GM21526 (cell line): ENCODE results near the gene CCL24.
"Not testable (repeated sequence)": the region's sequence is repeated elsewhere in the genome, so short reads cannot be mapped to it uniquely, and the experiment has no call there.

Source experiments
- ATAC-seq: cut with Tn5 transposase; IDR thresholded peaks from one replicate; pipeline ENCODE4 v1.9.1; 2021; ENCODE audit warnings: moderate library complexity; ENCODE audit not compliant: unreplicated experiment, low FRiP score

The CCL24 gene

GRCh38 chr7:75813781-75814236 lies at the start of gene CCL24:
CCL24 (minus strand) TSS chr7:75813806; CDS start chr7:75813715, 91 bp downstream.
- no peak for ATAC-seq

- no peak for ATAC-seq
Observed at GRCh38 chr7:75861636-75862035, 48.0 kb upstream of the CCL24 start.

GRCh38 chr7:75858410-75858809 lies 44.8 kb upstream of the CCL24 start:
- no peak for ATAC-seq

- ATAC-seq: no peak
Observed at GRCh38 chr7:75856536-75856935, 42.9 kb upstream of the CCL24 start.

- not testable (repeated sequence) for ATAC-seq
Observed at GRCh38 chr7:75854813-75855345, 41.3 kb upstream of the CCL24 start.

GRCh38 chr7:75854233-75854632 lies 40.6 kb upstream of the CCL24 start:
- no peak for ATAC-seq

DNA sequence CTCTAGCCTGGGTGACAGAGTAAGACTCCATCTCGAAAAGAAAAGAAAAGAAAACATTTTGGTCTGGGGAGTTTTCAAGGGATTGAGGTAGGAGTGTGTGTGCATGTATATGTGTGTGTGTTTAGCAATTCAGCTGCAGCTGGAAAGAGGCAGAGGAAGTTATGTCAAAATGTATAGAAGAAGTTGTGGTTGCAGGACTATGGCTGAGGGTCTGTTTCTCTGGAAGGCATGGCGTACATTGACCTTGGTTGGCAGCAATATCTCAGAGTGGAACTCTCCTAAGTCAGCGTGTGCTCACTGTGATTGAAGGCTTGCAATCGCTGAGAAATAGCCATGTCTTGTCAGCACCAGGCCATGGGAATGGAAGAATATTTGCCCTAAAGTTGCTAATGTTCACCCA lies 36.6 kb upstream of the CCL24 start:
- ATAC-seq: no peak

GRCh38 chr7:75849573-75849972 lies 36.0 kb upstream of the CCL24 start:
- ATAC-seq: no peak

DNA sequence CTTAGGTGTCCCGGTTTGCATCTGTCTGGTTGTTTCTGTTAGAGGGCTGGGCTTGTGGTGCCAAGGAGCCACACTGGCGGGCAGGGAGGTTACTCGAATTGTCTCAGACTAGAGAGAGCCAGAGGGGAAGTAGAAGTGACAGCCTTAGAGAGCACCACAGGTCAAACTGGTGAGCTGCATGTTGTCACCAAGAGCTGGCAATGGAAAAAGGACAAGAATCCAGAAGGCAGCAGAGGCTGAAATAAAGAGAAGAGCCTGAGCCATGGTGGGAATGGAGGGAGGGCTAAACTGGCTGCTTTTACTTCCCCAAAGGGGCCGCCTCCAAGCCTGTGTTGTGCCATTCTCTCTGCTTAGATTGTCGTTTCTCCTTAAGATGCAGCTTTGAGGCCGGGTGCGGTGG lies 34.1 kb upstream of the CCL24 start:
- no peak for ATAC-seq

DNA sequence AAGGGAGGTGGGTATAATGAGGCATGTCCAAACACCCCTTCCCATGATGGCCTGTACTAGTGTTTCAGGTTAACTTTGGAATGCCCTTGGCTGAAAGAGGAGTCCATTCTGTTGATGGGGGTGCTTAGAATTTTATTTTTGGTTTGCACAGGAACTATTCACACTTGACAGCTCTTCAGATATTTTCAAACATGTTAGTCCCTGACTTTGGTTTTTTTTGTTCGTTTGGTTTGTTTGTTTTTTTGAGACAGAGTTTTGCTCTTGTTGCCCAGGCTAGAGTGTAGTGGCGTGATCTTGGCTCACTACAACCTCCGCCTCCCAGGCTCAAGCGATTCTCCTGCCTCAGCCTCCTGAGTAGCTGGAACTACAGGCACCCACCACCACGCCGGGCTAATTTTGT lies 31.5 kb upstream of the CCL24 start:
- ATAC-seq: not testable (repeated sequence)

DNA sequence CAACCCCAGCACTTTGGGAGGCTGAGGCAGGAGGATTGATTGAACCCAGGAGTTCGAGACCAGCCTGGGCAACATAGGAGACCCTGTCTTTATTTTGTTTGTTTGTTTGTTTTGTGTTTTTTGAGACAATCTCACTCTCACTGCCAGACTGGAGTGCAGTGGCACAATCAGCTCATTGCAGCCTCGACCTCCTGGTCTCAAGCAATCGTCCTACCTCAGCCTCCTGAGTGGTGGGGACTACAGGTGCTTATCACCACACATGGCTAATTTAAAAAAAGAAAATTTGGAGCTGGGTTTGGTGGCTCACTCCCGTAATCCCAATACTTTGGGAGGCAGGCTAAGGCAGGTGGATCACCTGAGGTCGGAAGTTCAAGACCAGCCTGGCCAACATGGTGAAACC lies 30.6 kb upstream of the CCL24 start:
- no peak for ATAC-seq

DNA sequence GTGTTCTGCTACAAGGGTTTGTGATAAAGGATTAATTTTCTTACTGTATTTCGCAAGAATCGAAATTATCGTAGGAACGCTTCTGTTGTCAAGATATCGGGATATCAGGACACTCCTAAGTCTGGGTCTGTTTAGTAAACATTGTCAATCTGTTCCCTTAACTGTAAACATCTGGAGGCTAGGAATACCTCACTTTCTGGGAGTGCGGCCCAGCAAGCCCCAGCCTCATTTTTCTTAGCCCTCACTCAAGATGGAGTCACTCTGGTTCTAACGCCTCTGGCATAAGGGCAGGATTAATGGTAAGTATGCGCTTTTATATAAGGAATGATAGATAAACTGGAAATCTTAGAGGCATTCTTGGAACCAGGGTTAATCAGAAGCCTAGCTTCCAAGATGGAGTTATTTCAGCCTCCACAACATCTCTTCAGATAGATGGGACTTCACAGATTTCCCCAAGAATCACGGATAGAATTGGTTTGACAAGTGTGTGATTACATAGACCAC lies 30.1 kb upstream of the CCL24 start:
- no peak for ATAC-seq

GRCh38 chr7:75842836-75843446 lies 29.3 kb upstream of the CCL24 start:
- peak; percentile 77 for ATAC-seq

DNA sequence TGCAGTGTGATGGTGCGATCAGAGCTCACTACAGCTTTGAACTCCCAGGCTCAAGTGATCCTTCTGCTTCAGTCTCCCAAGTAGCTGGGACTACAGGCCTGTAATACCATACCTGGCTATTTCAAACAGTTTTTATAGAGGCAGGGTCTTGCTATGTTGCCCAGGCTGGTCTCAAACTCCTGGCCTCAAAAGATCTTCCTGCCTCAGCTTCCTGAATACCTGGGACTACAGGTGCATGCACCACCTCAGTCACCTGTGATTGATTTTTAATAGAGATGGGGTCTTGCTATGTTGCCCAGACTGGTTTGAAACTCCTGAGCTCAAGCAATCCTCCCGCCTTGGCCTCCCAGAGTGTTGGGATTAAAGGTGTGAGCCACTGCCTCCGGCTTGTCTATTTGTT lies 26.4 kb upstream of the CCL24 start:
- no peak for ATAC-seq

- not testable (repeated sequence) for ATAC-seq
Observed at GRCh38 chr7:75838281-75838930, 24.8 kb upstream of the CCL24 start.

DNA sequence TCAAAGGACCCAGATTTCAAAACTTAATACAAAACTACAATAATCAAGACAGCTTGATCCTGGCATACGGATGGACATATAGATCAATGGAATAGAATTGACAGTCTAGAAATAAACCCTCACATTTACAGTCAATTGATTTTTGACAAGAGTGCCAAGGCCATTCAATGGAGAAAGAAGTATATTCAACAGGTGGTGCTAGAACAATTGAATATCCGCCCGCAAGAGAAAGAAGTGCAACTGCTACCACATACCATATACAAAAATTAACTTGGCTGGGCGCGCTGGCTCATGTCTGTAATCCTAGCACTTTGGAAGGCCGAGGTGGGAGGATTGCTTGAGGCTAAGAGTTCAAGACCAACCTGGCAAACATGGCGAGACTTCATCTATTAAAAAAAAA lies 23.2 kb upstream of the CCL24 start:
- ATAC-seq: no peak

DNA sequence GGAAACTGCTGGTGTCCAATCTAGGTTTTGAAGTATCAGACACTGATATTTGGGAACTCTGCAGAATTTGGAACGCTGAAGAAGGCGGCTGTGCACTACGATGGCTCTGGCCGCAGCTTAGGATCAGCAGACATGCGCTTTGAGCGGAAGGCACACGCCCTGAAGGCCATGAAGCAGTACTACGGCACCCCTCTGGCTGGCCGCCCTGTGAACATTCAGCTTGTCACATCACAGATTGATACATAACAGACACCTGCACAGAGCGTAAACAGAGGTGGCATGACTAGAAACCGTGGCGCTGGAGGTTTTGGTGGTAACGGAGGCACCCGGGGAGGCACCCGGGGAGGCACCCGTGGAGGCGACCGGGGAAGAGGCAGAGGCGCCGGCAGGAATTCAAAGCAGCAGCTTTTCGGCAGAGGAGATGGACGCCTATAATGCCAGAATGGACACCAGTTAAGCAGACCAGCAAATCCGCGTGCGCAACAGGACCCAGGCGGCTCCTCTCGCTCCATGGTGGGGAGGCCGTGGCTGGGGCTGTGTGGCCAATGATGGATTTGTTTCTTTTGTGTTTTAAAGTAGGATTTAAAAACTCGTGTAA lies 22.2 kb upstream of the CCL24 start:
- ATAC-seq: no peak

DNA sequence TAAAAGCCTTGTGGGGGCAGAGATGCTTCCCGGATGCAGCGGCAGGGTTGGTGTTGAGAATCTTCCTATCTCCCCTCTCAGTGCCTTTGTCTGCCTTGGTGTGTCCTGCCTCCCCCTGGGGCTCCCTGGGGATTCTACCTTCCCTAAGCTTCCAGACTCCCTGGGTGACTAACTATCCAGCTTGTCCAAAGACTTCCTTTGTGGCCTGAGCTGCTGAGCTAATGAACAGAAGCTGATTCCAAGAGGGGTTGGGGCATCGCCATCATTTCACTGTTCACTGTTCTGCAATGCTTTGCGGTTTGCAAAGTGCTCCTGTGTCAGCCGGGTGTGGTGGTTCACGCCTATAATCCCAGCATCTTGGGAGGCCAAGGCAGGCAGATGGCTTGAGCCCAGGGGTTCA lies 20.1 kb upstream of the CCL24 start:
- ATAC-seq: not testable (repeated sequence)

DNA sequence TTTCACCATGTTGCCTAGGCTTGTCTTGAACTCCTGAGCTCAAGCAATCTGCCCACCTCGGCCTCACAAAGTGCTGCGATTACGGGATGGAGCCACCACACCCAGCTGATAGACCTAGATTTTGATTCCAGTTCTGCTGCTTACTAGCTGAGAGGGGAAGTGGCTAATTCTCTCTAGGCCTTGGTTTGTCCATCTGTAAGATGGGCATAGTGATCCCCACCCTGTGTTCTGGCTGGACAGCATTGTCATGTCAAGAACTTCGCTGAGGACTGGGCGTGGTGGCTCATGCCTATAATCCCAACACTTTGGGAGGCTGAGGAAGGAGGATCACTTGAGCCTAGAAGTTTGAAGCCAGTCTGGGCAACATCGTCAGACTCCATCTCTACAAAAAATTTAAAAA lies 17.4 kb upstream of the CCL24 start:
- no peak for ATAC-seq

DNA sequence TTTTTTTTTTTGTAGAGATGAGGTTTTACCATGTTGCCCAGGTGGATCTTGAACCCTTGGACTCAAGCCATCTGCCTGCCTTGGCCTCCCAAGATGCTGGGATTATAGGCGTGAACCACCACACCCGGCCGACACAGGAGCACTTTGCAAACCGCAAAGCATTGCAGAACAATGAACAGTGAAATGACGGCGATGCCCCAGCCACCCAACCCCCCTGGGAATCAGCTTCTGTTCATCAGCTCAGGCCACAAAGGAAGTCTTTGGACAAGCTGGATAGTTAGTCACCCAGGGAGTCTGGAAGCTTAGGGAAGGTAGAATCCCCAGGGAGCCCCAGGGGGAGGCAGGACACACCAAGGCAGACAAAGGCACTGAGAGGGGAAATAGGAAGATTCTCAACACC lies 16.1 kb upstream of the CCL24 start:
- not testable (repeated sequence) for ATAC-seq

GRCh38 chr7:75823198-75823910 lies 9.7 kb upstream of the CCL24 start:
- no peak for ATAC-seq
